ENCODE data around the gene CFH.

DNA sequence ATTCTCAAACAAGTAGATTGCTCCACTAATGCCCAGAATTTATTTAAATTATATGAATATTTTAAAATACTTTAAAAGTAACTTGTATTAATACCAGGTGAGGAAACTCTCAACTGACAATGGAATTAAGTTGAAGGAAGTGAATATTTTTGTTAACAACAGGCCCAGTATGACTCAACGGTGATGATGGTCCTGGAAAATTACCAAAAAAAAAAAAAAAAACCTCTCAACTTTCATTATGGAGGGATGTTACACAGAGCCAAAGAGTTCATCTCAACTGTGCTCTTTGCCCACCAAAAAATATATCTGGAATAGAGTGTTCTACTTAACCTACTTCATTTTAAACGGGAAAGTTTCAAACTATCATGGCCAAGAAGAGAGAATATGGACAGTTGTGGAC, 28.3 kb downstream of the CFH start:
- TF ChIP-seq, protein P1, sequence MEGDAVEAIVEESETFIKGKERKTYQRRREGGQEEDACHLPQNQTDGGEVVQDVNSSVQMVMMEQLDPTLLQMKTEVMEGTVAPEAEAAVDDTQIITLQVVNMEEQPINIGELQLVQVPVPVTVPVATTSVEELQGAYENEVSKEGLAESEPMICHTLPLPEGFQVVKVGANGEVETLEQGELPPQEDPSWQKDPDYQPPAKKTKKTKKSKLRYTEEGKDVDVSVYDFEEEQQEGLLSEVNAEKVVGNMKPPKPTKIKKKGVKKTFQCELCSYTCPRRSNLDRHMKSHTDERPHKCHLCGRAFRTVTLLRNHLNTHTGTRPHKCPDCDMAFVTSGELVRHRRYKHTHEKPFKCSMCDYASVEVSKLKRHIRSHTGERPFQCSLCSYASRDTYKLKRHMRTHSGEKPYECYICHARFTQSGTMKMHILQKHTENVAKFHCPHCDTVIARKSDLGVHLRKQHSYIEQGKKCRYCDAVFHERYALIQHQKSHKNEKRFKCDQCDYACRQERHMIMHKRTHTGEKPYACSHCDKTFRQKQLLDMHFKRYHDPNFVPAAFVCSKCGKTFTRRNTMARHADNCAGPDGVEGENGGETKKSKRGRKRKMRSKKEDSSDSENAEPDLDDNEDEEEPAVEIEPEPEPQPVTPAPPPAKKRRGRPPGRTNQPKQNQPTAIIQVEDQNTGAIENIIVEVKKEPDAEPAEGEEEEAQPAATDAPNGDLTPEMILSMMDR (IDR thresholded peaks at IDR 0.05; ENCODE audit: insufficient read depth, low read length), result no peak
- TF ChIP-seq, protein P2, sequence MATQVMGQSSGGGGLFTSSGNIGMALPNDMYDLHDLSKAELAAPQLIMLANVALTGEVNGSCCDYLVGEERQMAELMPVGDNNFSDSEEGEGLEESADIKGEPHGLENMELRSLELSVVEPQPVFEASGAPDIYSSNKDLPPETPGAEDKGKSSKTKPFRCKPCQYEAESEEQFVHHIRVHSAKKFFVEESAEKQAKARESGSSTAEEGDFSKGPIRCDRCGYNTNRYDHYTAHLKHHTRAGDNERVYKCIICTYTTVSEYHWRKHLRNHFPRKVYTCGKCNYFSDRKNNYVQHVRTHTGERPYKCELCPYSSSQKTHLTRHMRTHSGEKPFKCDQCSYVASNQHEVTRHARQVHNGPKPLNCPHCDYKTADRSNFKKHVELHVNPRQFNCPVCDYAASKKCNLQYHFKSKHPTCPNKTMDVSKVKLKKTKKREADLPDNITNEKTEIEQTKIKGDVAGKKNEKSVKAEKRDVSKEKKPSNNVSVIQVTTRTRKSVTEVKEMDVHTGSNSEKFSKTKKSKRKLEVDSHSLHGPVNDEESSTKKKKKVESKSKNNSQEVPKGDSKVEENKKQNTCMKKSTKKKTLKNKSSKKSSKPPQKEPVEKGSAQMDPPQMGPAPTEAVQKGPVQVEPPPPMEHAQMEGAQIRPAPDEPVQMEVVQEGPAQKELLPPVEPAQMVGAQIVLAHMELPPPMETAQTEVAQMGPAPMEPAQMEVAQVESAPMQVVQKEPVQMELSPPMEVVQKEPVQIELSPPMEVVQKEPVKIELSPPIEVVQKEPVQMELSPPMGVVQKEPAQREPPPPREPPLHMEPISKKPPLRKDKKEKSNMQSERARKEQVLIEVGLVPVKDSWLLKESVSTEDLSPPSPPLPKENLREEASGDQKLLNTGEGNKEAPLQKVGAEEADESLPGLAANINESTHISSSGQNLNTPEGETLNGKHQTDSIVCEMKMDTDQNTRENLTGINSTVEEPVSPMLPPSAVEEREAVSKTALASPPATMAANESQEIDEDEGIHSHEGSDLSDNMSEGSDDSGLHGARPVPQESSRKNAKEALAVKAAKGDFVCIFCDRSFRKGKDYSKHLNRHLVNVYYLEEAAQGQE (IDR thresholded peaks at IDR 0.05; ENCODE audit: insufficient replicate concordance, low read depth), result no peak
- TF ChIP-seq POLR2AphosphoS5 (IDR thresholded peaks at IDR 0.05; ENCODE audit: low read depth) (no peak), GABPA (IDR thresholded peaks at IDR 0.05; ENCODE audit: low read depth) (no peak)
